HEK293T (cell line): ENCODE measurements around the gene SEPTIN5.

Source experiments
- CTBP1 ChIP-seq: fragments of 450-650 bp; IDR thresholded peaks from 2 replicates; pipeline ENCODE4 v1.6.1; 2016; ENCODE audit warnings: borderline replicate concordance
- ELF4 ChIP-seq: fragments of 450-650 bp; IDR thresholded peaks from 2 replicates; pipeline ENCODE4 v1.6.1; 2017; ENCODE audit warnings: antibody characterized with exemption
- FOXA1 ChIP-seq: fragments of 450-650 bp; IDR thresholded peaks from 2 replicates; pipeline ENCODE4 v1.6.1; 2016; ENCODE audit warnings: mild to moderate bottlenecking
- FOXK2 ChIP-seq: fragments of 450-650 bp; IDR thresholded peaks from 2 replicates; pipeline ENCODE4 v1.6.1; 2016; ENCODE audit warnings: mild to moderate bottlenecking
- FOXM1 ChIP-seq: fragments of 450-650 bp; IDR thresholded peaks from 2 replicates; pipeline ENCODE4 v1.6.1; 2017; ENCODE audit warnings: mild to moderate bottlenecking, borderline replicate concordance
- NFRKB ChIP-seq: fragments of 450-650 bp; IDR thresholded peaks from 2 replicates; pipeline ENCODE4 v1.6.1; 2016; ENCODE audit warnings: mild to moderate bottlenecking, moderate library complexity
- TF ChIP-seq, protein P1 (sequence below): fragments of 450-650 bp; IDR thresholded peaks from 2 replicates; pipeline ENCODE4 v1.6.1; 2016

DNA sequence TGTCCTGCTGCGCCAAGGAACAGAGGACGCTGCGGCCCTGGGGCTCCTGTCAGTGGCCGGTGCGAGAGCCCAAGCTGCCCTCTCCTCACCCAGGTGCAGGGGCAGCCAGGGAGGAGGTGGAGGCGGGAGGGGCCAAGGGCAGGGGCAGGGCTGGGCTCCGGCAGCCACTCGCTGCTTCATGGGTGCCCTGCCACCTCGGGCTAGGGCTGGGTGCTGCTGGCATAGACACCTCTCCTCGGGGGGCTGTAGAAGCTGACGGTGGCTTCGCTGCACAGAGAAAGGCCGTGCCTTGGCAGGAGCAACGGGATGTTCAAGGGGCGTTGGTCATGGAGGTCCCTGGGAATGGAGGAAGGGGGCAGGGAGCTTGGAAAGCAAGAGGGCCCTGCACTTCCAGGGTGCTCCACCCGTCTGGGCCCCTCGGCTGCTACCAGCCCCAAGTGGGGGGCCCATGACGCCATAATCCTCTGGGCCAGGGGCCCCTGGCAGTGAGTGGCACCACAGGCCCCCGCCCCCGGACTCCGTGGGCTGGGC lies 44.7 kb downstream of the SEPTIN5 start:
- TF ChIP-seq ELF4 (no peak), FOXA1 (no peak), FOXK2 (no peak), NFRKB (no peak), FOXM1 (no peak), CTBP1 (no peak)
- TF ChIP-seq, protein P1, sequence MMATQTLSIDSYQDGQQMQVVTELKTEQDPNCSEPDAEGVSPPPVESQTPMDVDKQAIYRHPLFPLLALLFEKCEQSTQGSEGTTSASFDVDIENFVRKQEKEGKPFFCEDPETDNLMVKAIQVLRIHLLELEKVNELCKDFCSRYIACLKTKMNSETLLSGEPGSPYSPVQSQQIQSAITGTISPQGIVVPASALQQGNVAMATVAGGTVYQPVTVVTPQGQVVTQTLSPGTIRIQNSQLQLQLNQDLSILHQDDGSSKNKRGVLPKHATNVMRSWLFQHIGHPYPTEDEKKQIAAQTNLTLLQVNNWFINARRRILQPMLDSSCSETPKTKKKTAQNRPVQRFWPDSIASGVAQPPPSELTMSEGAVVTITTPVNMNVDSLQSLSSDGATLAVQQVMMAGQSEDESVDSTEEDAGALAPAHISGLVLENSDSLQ = no peak
